ENCODE measurements around the gene POLDIP3. TPM values are rescaled to one million over a fixed set of nuclear protein-coding genes. Genes with fewer than 3 reads are reported as not detected.

The POLDIP3 gene
- total and polyA plus RNA-seq, 2 donors (not counting 3 experiments of a cell fraction or from before 2014, with no cell fraction given), result 29.3 to 60.4 TPM

DNA sequence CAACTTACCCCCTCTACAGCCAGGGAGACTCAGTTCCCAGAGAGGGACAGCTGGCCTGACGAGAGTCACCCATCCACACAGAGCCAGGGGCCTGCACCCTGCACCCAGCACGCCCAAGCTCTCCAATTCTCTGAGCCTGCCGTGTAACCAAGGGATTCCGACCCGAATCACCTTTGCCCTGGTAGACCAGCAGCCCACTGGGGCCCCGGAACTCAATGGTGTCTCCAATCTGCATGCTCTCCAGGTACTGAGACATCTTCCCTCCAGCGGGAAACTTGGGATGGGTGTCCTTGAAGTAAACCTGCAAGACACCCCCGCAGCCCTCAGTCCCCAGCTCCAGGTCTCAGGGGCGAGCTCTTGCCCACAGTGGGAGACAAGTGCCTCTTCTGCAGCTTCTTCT lies 13.3 kb upstream of the POLDIP3 start:
- no peaks in the 10 kb centered on the region for H3K9me3 ChIP-seq (replicated peaks; ENCODE audit: control insufficient read depth, insufficient read depth, low read length)
- H3K9me1 ChIP-seq (replicated peaks; ENCODE audit: control insufficient read depth, extremely low read depth, insufficient read depth, low read length), result no peaks in the 10 kb centered on the region
- POLR2A ChIA-PET, result no interaction called here
- no peak for TF ChIP-seq EZH2 (IDR thresholded peaks at IDR 0.05; ENCODE audit: borderline replicate concordance, low read depth, low read length, severe bottlenecking)
- no peak for TF ChIP-seq POLR2AphosphoS5 (IDR thresholded peaks at IDR 0.05; ENCODE audit: insufficient read depth, low read depth, low read length)
- no peak for TF ChIP-seq GATA2 (IDR thresholded peaks at IDR 0.05; ENCODE audit: insufficient read depth, insufficient read length, low read depth, low read length)
- TF ChIP-seq, protein P1, sequence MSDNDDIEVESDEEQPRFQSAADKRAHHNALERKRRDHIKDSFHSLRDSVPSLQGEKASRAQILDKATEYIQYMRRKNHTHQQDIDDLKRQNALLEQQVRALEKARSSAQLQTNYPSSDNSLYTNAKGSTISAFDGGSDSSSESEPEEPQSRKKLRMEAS (IDR thresholded peaks at IDR 0.05; ENCODE audit: insufficient read depth, insufficient read length), result no peak
- TF ChIP-seq, protein P2, sequence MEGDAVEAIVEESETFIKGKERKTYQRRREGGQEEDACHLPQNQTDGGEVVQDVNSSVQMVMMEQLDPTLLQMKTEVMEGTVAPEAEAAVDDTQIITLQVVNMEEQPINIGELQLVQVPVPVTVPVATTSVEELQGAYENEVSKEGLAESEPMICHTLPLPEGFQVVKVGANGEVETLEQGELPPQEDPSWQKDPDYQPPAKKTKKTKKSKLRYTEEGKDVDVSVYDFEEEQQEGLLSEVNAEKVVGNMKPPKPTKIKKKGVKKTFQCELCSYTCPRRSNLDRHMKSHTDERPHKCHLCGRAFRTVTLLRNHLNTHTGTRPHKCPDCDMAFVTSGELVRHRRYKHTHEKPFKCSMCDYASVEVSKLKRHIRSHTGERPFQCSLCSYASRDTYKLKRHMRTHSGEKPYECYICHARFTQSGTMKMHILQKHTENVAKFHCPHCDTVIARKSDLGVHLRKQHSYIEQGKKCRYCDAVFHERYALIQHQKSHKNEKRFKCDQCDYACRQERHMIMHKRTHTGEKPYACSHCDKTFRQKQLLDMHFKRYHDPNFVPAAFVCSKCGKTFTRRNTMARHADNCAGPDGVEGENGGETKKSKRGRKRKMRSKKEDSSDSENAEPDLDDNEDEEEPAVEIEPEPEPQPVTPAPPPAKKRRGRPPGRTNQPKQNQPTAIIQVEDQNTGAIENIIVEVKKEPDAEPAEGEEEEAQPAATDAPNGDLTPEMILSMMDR (IDR thresholded peaks at IDR 0.05; ENCODE audit: extremely low read depth in 1 of 2, insufficient read depth in 1 of 2, low read depth in 1 of 2, low read length in 2 of 2), result no peak
- TF ChIP-seq FOS (IDR thresholded peaks at IDR 0.05; ENCODE audit: borderline replicate concordance, insufficient read depth, low read length), result no peak
- no peak for TF ChIP-seq MYC (IDR thresholded peaks at IDR 0.05; ENCODE audit: low read depth, low read length)
- TF ChIP-seq JUN (IDR thresholded peaks at IDR 0.05; ENCODE audit: borderline replicate concordance, insufficient read depth, insufficient read length, low read depth), result no peak
- TF ChIP-seq POLR2A (IDR thresholded peaks at IDR 0.05; ENCODE audit: low read depth, low read length), result no peak
- DNase-seq (ENCODE audit: low read depth, low spot score), result no peak
- CTCF ChIA-PET, result no interaction called here
- dilution Hi-C loops (cut with MboI; ENCODE audit: extremely low pct_ligation_motif_present, low sequenced_read_pairs), result no loop called here
- no peak overlapping the region for H3K4me3 ChIP-seq (replicated peaks in 1 of 3; ENCODE audit: insufficient read depth in 1 of 3, low read depth in 1 of 3, low read length in 3 of 3)
- BruUV-seq (replicated peaks), result no TSS peak
- no peak overlapping the region for H3K27ac ChIP-seq (ENCODE audit: insufficient read depth, low read depth, low read length)
- H3K4me2 ChIP-seq (ENCODE audit: insufficient read depth, low read length), result no peak overlapping the region
- no peak for FAIRE-seq
- H3K79me2 ChIP-seq (ENCODE audit: control insufficient read depth, insufficient read depth, low read length), result peaks cover 8% of the 10 kb centered on the region
- no peaks in the 10 kb centered on the region for H3K27me3 ChIP-seq (ENCODE audit: control insufficient read depth in 2 of 2, insufficient read depth in 2 of 2, low read length in 2 of 2)
- peaks cover 24 to 67% of the 10 kb centered on the region in 2 experiments for H3K36me3 ChIP-seq (ENCODE audit: control insufficient read depth in 2 of 2, extremely low read depth in 1 of 2, insufficient read depth in 2 of 2, low read length in 2 of 2)
- intact Hi-C loops (cut with micrococcal nuclease), result no loop called here
- no peak overlapping the region for H2AFZ ChIP-seq (ENCODE audit: low read depth, low read length)
- no peaks in the 10 kb centered on the region for H3K4me1 ChIP-seq (ENCODE audit: control insufficient read depth, extremely low read depth, insufficient read depth, low read length)
- no peaks in the 10 kb centered on the region for H4K20me1 ChIP-seq (replicated peaks; ENCODE audit: control insufficient read depth, extremely low read depth, insufficient read depth, low read length)
- no peak overlapping the region for H3K9ac ChIP-seq (replicated peaks; ENCODE audit: extremely low read depth, insufficient read depth, low read length)
